22Rv1 (cell line): ENCODE results near the gene P4HB.

Experiments used
- CTCF ChIP-seq: fragments of 450-650 bp; IDR thresholded peaks from 2 replicates; pipeline ENCODE4 v1.5.1; 2017; ENCODE audit warnings: mild to moderate bottlenecking
- ZFX ChIP-seq: fragments of 450-650 bp; IDR thresholded peaks from 2 replicates; pipeline ENCODE4 v1.6.1; 2017; ENCODE audit warnings: antibody characterized with exemption, borderline replicate concordance

- TF ChIP-seq CTCF (no peak), ZFX (no peak)
Observed at GRCh38 chr17:81840826-81841778, 19.2 kb downstream of the P4HB start.
